BJ (cell line): ENCODE measurements around the gene MAN2A1. TPM values are rescaled to one million over a fixed set of nuclear protein-coding genes. Genes with fewer than 3 reads are reported as not detected.

Experiments used
- CTCF ChIA-PET: fragments of 350-600 bp; formaldehyde crosslinking; extraction: SDS; loops from one replicate; lab custom pipeline; 2021; ENCODE audit warnings: antibody characterized with exemption, inconsistent platforms; lab: Yijun Ruan, JAX
- POLR2A ChIA-PET: fragments of 300-600 bp; sonication (Branson Sonifier 250); formaldehyde crosslinking; extraction: SDS; loops from one replicate; lab custom pipeline; 2021; ENCODE audit warnings: antibody characterized with exemption; lab: Charles Lee
- DNase-seq: peaks from one replicate; pipeline ENCODE4 v3.0.0-alpha.2; 2011; ENCODE audit warnings: low read depth
- H3K27me3 ChIP-seq: 2 replicates; pipeline ENCODE4 v1.6.0; 2011; ENCODE audit warnings: low read length; ENCODE audit not compliant: control insufficient read depth, insufficient read depth
- H3K36me3 ChIP-seq: 2 replicates; pipeline ENCODE4 v1.5.1; 2011; ENCODE audit warnings: low read length; ENCODE audit not compliant: control insufficient read depth, insufficient read depth
- H3K4me3 ChIP-seq: 2 replicates; pipeline ENCODE4 v1.5.1; 2011; ENCODE audit warnings: low read depth, mild to moderate bottlenecking, control low read depth, low read length
- polyA plus RNA-seq: library from polyadenylated mRNA; depleted of rRNA; stranded (reverse); fragments of >200 nt; gene quantifications from 2 replicates; pipeline ENCODE4 v1.2.3, GENCODE V29; 2011
- TF ChIP-seq, protein P1 (sequence below): IDR thresholded peaks from 2 replicates; pipeline ENCODE4 v1.5.1; 2011; ENCODE audit warnings: low read depth, mild to moderate bottlenecking, control low read depth, inconsistent platforms, low read length, moderate library complexity; ENCODE audit not compliant: insufficient read depth

Gene MAN2A1
- polyA plus RNA-seq, 1 experiment, result 18.4 TPM

- POLR2A ChIA-PET, result no interaction called here
- no peak overlapping the region for H3K4me3 ChIP-seq
- no peak for DNase-seq
- peaks cover 1% of the 10 kb centered on the region; the same call in 1 of the 2 replicates for H3K36me3 ChIP-seq
- H3K27me3 ChIP-seq, result no peaks in the 10 kb centered on the region
- CTCF ChIA-PET, result no interaction called here
- TF ChIP-seq, protein P1, sequence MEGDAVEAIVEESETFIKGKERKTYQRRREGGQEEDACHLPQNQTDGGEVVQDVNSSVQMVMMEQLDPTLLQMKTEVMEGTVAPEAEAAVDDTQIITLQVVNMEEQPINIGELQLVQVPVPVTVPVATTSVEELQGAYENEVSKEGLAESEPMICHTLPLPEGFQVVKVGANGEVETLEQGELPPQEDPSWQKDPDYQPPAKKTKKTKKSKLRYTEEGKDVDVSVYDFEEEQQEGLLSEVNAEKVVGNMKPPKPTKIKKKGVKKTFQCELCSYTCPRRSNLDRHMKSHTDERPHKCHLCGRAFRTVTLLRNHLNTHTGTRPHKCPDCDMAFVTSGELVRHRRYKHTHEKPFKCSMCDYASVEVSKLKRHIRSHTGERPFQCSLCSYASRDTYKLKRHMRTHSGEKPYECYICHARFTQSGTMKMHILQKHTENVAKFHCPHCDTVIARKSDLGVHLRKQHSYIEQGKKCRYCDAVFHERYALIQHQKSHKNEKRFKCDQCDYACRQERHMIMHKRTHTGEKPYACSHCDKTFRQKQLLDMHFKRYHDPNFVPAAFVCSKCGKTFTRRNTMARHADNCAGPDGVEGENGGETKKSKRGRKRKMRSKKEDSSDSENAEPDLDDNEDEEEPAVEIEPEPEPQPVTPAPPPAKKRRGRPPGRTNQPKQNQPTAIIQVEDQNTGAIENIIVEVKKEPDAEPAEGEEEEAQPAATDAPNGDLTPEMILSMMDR, result no peak
Observed at GRCh38 chr5:109753279-109753678, 63.6 kb downstream of the MAN2A1 start.

- ChIA-PET POLR2A (no interaction called here), CTCF (no interaction called here)
- Histone ChIP-seq H3K27me3 (no peaks in the 10 kb centered on the region), H3K4me3 (no peak overlapping the region), H3K36me3 (peaks cover 1% of the 10 kb centered on the region; the same call in 1 of the 2 replicates)
- TF ChIP-seq, protein P1, result no peak
- DNase-seq, result no peak
Observed at GRCh38 chr5:109754319-109754718, 64.6 kb downstream of the MAN2A1 start.

DNA sequence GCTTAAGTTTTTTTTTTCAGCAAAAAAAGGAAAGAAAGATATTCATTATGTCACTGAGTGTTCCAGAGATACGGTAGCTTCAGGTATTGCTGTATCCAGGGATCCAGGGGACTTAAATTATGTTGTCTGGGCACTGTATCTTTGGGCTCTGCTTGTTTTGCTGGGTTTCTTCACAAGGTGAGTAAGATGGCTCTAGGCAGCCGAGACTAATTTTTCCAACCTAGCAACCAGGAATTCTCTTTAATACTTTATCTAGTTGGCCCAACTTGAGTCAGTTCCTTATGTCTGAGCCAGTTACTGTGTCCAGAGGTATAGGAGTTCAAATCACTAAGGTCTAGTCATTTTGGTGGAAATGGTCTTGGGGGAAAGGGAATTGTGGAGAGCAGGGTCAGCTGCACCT, 66.0 kb downstream of the MAN2A1 start:
- POLR2A ChIA-PET, result interaction anchor here (0.6 kb wide), 1 partner anchor 1002 kb away, joined by 4 read pairs; no protein-coding TSS in a partner anchor
- TF ChIP-seq, protein P1, result no peak
- peaks cover 1% of the 10 kb centered on the region; the same call in 1 of the 2 replicates for H3K36me3 ChIP-seq
- no peak for DNase-seq
- no peak overlapping the region for H3K4me3 ChIP-seq
- CTCF ChIA-PET, result interaction anchor here (0.6 to 0.7 kb wide), 2 partner anchors 13 to 1434 kb away, joined by 3 read pairs; no protein-coding TSS in a partner anchor
- no peaks in the 10 kb centered on the region for H3K27me3 ChIP-seq

DNA sequence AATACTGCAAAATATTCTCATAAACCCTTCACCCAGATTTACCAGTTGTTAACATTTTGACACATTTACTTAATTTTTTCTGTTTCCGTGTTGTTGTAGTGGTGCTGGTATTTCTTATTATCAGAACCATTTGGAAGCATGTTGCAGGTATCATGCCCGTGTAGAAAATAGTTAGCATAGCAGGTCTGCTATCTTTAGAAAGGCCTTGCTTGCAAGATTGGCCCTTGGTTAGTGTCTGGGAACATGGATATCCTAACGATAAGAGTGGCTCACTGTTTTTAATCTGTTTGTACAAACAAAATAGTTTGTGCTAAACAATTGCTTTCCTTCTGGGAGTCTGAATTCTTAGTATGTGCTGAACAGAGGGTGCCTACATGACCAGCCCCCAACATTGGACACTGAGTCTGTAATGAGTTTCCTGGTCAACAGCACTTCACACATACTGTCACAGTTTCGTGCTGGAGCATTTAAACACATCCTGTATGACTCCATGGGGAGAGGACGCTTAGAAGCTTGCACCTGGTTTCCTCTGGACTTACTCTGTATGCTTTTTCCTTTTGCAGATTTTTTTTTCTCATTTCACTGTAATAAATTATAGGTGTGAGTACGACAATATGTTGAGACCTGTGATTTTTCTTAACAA, 66.9 kb downstream of the MAN2A1 start:
- Histone ChIP-seq H3K36me3 (peaks cover 1% of the 10 kb centered on the region; the same call in 1 of the 2 replicates), H3K4me3 (no peak overlapping the region), H3K27me3 (no peaks in the 10 kb centered on the region)
- ChIA-PET CTCF (no interaction called here), POLR2A (no interaction called here)
- DNase-seq, result no peak
- TF ChIP-seq, protein P1, result no peak

GRCh38 chr5:109757490-109757889, 67.8 kb downstream of the MAN2A1 start:
- TF ChIP-seq, protein P1, result no peak
- Histone ChIP-seq H3K4me3 (no peak overlapping the region), H3K27me3 (no peaks in the 10 kb centered on the region), H3K36me3 (peaks cover 1% of the 10 kb centered on the region; the same call in 1 of the 2 replicates)
- ChIA-PET POLR2A (no interaction called here), CTCF (no interaction called here)
- no peak for DNase-seq
